Measurements from ENCODE around the gene MTA2.

Gene MTA2

GRCh38 chr11:62614275-62614674 lies 12.6 kb upstream of the MTA2 start:
- no peak overlapping the region for H3K4me3 ChIP-seq (ENCODE audit: low read depth, low read length)
- DNase-seq (ENCODE audit: low read depth): no peak

- DNase-seq (ENCODE audit: low read depth): no peak
- H3K4me3 ChIP-seq (ENCODE audit: low read depth, low read length): no peak overlapping the region
These were observed 11.7 kb upstream of the MTA2 start for GRCh38 chr11:62613291-62613778.

- peak within 1 kb of the TSS; percentile 67 for H3K4me3 ChIP-seq (ENCODE audit: low read depth, low read length)
- peak; percentile 42 for DNase-seq (ENCODE audit: low read depth)
These were observed 11.0 kb upstream of the MTA2 start, which contains the start of the genes EML3 and ROM1 for GRCh38 chr11:62612366-62613290. EML3 (minus strand) TSS chr11:62612775; CDS start chr11:62612457, 318 bp downstream. ROM1 (plus strand) TSS chr11:62613257; CDS start chr11:62613282, 25 bp downstream.

- H3K4me3 ChIP-seq (ENCODE audit: low read depth, low read length): peak overlapping the region; percentile 67
- peak; percentile 32 for DNase-seq (ENCODE audit: low read depth)
These were observed 10.2 kb upstream of the MTA2 start for GRCh38 chr11:62611705-62612365.

GRCh38 chr11:62610814-62611704 lies 9.4 kb upstream of the MTA2 start:
- peak overlapping the region; percentile 67 for H3K4me3 ChIP-seq (ENCODE audit: low read depth, low read length)

GRCh38 chr11:62610403-62610802 lies 8.7 kb upstream of the MTA2 start:
- H3K4me3 ChIP-seq (ENCODE audit: low read depth, low read length): no peak overlapping the region
- DNase-seq (ENCODE audit: low read depth): no peak

More at GRCh38 chr11:62610814-62611704, 9.4 kb upstream of the MTA2 start:
- no peak for DNase-seq (ENCODE audit: low read depth)

- DNase-seq (ENCODE audit: low read depth): no peak
- no peak overlapping the region for H3K4me3 ChIP-seq (ENCODE audit: low read depth, low read length)
These were observed 7.1 kb upstream of the MTA2 start for GRCh38 chr11:62608776-62609175.

- DNase-seq (ENCODE audit: low read depth): no peak
- H3K4me3 ChIP-seq (ENCODE audit: low read depth, low read length): no peak overlapping the region
These were observed 6.0 kb upstream of the MTA2 start for GRCh38 chr11:62607714-62608113.

GRCh38 chr11:62605902-62606301 lies 4.2 kb upstream of the MTA2 start:
- H3K4me3 ChIP-seq (ENCODE audit: low read depth, low read length): no peak overlapping the region
- no peak for DNase-seq (ENCODE audit: low read depth)

GRCh38 chr11:62605467-62605866 lies 3.8 kb upstream of the MTA2 start:
- no peak for DNase-seq (ENCODE audit: low read depth)
- H3K4me3 ChIP-seq (ENCODE audit: low read depth, low read length): no peak overlapping the region

GRCh38 chr11:62604460-62605120 lies 2.9 kb upstream of the MTA2 start:
- H3K4me3 ChIP-seq (ENCODE audit: low read depth, low read length): no peak overlapping the region

GRCh38 chr11:62603776-62604299 lies 2.2 kb upstream of the MTA2 start:
- H3K4me3 ChIP-seq (ENCODE audit: low read depth, low read length): no peak overlapping the region
- DNase-seq (ENCODE audit: low read depth): no peak

More at GRCh38 chr11:62604460-62605120, 2.9 kb upstream of the MTA2 start:
- DNase-seq (ENCODE audit: low read depth): no peak

GRCh38 chr11:62603072-62603408 lies 1.4 kb upstream of the MTA2 start:
- H3K4me3 ChIP-seq (ENCODE audit: low read depth, low read length): peak overlapping the region; percentile 96
- no peak for DNase-seq (ENCODE audit: low read depth)

GRCh38 chr11:62602141-62603071 lies 741 bp upstream of the MTA2 start:
- DNase-seq (ENCODE audit: low read depth): no peak
- H3K4me3 ChIP-seq (ENCODE audit: low read depth, low read length): peak overlapping the region; percentile 96

GRCh38 chr11:62601122-62601371 lies 618 bp downstream of the MTA2 start:
- DNase-seq (ENCODE audit: low read depth): no peak
- peak overlapping the region; percentile 96 for H3K4me3 ChIP-seq (ENCODE audit: low read depth, low read length)

- DNase-seq (ENCODE audit: low read depth): no peak
- H3K4me3 ChIP-seq (ENCODE audit: low read depth, low read length): peak overlapping the region; percentile 96
These were observed 1.1 kb downstream of the MTA2 start for GRCh38 chr11:62600367-62601121.

GRCh38 chr11:62599901-62600300 lies 1.8 kb downstream of the MTA2 start:
- peak overlapping the region; percentile 96 for H3K4me3 ChIP-seq (ENCODE audit: low read depth, low read length)
- DNase-seq (ENCODE audit: low read depth): no peak
